Stomach smooth muscle (tissue), 2 donors: Measurements from ENCODE around the gene SMARCAL1.

Source experiments
- H3K27ac ChIP-seq: one replicate; pipeline ENCODE4 v1.7.0; 2013; ENCODE audit warnings: mild to moderate bottlenecking, low read length, inconsistent platforms
- H3K27me3 ChIP-seq, 2 donors: one replicate each; pipeline ENCODE4 v1.7.0; 2013; ENCODE audit warnings: low read length in 2 of 2; ENCODE audit not compliant: insufficient read depth in 2 of 2, control insufficient read depth in 1 of 2
- H3K36me3 ChIP-seq, 2 donors: one replicate each; pipeline ENCODE4 v1.7.0; 2013; ENCODE audit warnings: low read length in 2 of 2; ENCODE audit not compliant: control insufficient read depth in 2 of 2, insufficient read depth in 2 of 2
- H3K4me1 ChIP-seq: one replicate; pipeline ENCODE4 v1.7.0; 2013; ENCODE audit warnings: low read length; ENCODE audit not compliant: control insufficient read depth, insufficient read depth
- H3K4me3 ChIP-seq, 2 donors: one replicate each; pipeline ENCODE4 v1.7.0; 2013; ENCODE audit warnings: low read length in 2 of 2
- H3K9ac ChIP-seq, 2 donors: one replicate each; pipeline ENCODE4 v1.7.0; 2013; ENCODE audit warnings: low read length in 2 of 2, mild to moderate bottlenecking in 1 of 2
- H3K9me3 ChIP-seq, 2 donors: one replicate each; pipeline ENCODE4 v1.7.0; 2013; ENCODE audit warnings: low read length in 2 of 2; ENCODE audit not compliant: control insufficient read depth in 2 of 2
- donor health status: healthy.
- donor health status: Pancreatic carcinoma.

The SMARCAL1 gene

DNA sequence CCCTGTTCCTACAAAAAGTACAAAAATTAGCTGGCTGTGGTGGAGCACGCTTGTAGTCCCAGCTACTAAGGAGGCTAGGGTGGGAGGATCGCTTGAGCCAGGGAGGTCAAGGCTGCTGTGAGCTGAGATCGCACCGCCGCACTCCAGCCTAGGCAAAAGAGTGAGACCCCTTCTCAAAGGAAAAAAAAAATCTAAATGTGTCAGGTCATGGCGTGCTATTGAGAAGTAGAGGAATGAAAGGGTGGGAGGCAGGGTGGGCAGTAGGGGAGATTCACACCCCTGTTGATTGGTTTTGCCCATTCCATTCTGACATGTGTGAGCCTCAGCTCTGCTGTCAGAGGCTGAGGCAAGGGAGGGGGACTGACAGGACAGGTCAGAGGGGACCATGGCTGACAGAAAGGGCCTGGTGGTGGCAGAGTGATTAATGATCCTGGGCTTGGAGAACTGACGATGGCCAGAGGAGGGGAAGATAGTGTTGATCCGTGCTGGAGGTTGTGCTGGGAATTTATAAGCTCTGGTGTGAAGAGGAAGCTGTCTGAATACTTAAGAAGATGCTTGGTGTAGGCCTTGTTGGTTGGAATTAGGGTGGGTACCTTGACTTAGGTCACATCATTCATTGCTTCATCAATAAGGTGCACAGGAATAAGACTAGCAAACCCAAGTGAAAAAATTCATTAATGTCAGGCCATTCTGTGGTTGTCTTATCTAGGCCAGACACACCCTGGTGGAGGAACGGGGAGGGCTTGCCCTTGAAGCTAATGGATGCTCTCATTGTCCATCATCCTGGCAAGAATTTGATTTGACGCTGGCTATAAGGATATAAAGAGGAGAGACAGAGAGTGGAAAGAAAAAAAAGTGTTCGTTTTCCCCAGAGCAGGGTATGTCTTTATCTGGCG, 19.1 kb upstream of the SMARCAL1 start:
- H3K9ac ChIP-seq, result no peak overlapping the region
- no peaks in the 10 kb centered on the region for H3K36me3 ChIP-seq
- H3K4me3 ChIP-seq, result no peak overlapping the region
- no peaks in the 10 kb centered on the region for H3K9me3 ChIP-seq
- no peak overlapping the region for H3K27ac ChIP-seq
- H3K27me3 ChIP-seq, result peaks cover 0 to 2% of the 10 kb centered on the region in 2 donors
- no peaks in the 10 kb centered on the region for H3K4me1 ChIP-seq

DNA sequence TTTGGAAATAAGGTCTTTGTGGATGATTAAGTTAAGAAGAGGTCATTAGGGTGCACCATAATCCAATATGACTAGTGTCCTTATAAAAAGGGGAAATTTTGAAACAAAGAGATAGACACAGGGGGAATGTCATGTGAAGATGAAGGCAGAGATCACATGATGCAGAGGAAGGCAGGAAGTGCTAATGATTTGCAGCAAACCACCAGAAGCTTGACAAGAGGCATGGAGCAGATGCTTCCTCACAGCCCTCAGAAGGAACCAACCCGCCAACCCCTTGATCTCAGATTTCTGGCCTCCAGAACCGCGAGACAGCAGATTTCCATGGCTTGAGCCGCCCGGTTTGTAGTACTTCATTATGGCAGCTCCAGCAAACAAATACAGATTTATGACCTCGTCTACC, 17.4 kb upstream of the SMARCAL1 start:
- Histone ChIP-seq H3K9ac (no peak overlapping the region), H3K4me3 (no peak overlapping the region), H3K27me3 (peaks cover 0 to 2% of the 10 kb centered on the region in 2 donors), H3K9me3 (no peaks in the 10 kb centered on the region), H3K4me1 (no peaks in the 10 kb centered on the region), H3K27ac (no peak overlapping the region), H3K36me3 (no peaks in the 10 kb centered on the region)

DNA sequence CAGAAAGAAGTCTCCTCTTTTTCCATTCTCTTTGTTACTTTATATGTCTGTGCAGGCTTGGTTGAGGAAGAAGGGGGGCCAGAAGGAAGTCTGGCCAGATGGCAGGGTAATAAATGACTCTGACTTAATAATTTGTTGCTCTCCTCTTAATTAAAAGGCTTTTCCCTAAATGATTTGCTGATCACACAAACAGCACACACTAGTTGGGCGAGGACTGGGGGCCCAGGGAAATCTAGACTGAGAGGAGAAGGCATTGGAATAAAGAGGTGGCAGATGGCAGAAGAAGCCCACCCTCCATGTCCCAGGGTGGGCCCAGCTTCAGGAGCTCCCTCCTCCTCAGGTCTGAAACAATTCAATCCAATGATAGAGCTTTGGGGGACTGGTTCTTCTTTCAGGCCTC, 12.7 kb upstream of the SMARCAL1 start:
- H3K27me3 ChIP-seq, result no peaks in the 10 kb centered on the region
- no peaks in the 10 kb centered on the region for H3K4me1 ChIP-seq
- H3K4me3 ChIP-seq, result no peak overlapping the region
- no peak overlapping the region for H3K9ac ChIP-seq
- H3K9me3 ChIP-seq, result no peaks in the 10 kb centered on the region
- H3K36me3 ChIP-seq, result no peaks in the 10 kb centered on the region
- no peak overlapping the region for H3K27ac ChIP-seq

DNA sequence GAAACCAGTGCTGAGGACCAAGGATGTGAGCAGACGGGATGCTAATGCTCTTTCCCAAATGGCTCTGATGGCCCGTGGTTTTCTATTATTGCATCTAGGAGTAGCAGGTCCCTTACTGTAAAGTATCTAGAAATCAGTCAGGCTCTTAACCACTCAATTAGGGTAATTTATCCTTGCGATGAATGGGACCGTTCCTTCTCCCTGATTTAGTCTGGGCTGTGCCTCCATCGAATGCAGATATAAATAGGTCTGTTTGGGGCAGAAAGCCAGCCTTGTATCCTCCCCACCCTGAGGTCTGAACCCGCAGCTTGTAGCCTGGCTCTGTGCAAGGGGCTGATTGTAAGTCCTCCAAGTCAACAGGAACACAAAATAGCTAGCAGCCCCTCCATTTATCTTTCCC, 9.5 kb upstream of the SMARCAL1 start:
- Histone ChIP-seq H3K27ac (no peak overlapping the region), H3K9ac (no peak overlapping the region), H3K9me3 (no peaks in the 10 kb centered on the region), H3K36me3 (no peaks in the 10 kb centered on the region), H3K4me1 (no peaks in the 10 kb centered on the region), H3K27me3 (peaks cover 0 to 2% of the 10 kb centered on the region in 2 donors), H3K4me3 (no peak overlapping the region)

DNA sequence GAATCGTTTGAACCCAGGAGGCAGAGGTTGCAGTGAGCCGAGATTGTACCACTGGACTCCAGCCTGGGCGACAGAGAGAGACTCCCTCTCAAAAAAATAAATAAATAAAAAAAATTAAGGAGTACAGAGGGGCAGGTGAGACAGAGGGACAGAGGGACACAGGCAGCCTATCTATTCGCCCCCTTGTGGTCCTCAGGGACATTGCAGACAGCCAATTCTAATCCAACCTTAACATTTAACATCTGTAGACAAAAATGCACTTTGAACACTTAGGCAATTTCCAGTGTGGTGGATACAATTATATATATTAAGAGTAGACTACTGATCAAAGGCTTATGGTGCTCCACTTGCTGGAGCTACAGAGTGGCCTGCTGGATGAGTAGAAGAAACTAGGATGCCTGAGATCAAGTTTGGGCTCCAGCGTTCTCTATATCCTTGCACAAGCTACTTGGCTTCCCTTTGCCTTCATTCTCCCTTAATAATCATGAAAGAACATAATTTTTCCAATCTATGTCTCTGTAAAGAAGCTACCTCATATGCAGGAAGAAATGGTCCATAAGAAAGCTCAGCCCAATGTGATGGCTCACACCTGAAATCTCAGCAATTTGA, 8.2 kb upstream of the SMARCAL1 start:
- Histone ChIP-seq H3K9me3 (no peaks in the 10 kb centered on the region), H3K27ac (no peak overlapping the region), H3K4me1 (no peaks in the 10 kb centered on the region), H3K36me3 (no peaks in the 10 kb centered on the region), H3K9ac (no peak overlapping the region), H3K4me3 (no peak overlapping the region), H3K27me3 (peaks cover 0 to 5% of the 10 kb centered on the region in 2 donors)

DNA sequence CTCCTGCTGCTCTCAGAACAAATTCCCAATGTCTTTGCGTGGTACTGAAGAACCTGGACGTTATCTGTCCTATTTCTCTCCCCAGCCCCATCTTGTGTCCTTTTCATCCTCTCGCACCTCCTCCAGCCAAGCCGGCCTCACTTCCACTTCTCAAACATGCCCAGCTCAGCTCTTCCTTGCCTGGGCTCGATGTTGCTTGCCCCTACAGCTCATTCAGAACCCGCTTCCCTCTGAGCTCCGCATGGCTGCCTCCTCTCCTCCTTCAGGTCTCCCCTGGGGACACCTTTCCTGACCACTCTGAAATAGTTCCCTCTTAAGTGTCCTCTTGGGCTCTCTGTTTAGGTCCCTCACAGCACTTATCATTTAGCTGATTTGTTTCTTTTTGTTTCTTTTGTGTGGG, 6.7 kb upstream of the SMARCAL1 start:
- Histone ChIP-seq H3K27me3 (peaks cover 0 to 5% of the 10 kb centered on the region in 2 donors), H3K4me1 (no peaks in the 10 kb centered on the region), H3K27ac (no peak overlapping the region), H3K9me3 (no peaks in the 10 kb centered on the region), H3K36me3 (no peaks in the 10 kb centered on the region), H3K4me3 (no peak overlapping the region), H3K9ac (no peak overlapping the region)

DNA sequence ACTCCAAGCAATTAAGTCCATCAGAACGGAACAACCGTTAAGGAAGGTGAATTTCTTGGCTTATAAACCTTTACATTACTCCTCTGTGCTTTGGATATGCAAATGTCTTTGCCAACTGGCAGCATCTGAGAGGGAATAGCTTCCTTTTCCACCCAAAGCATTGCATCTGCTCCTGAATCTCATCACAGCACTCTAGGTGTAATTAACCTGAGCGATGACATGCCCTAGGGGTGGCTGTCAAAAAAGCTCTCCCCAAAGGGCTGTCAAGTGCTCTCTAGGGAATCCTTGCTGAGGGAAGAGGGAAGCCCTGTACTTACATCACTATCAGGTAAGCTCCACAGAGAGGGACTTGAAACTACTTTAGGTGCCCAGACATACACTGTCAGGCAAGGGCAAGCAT, 5.5 kb upstream of the SMARCAL1 start:
- Histone ChIP-seq H3K9me3 (no peaks in the 10 kb centered on the region), H3K4me1 (no peaks in the 10 kb centered on the region), H3K4me3 (no peak overlapping the region), H3K27me3 (peaks cover 0 to 5% of the 10 kb centered on the region in 2 donors), H3K36me3 (no peaks in the 10 kb centered on the region), H3K9ac (no peak overlapping the region), H3K27ac (no peak overlapping the region)

DNA sequence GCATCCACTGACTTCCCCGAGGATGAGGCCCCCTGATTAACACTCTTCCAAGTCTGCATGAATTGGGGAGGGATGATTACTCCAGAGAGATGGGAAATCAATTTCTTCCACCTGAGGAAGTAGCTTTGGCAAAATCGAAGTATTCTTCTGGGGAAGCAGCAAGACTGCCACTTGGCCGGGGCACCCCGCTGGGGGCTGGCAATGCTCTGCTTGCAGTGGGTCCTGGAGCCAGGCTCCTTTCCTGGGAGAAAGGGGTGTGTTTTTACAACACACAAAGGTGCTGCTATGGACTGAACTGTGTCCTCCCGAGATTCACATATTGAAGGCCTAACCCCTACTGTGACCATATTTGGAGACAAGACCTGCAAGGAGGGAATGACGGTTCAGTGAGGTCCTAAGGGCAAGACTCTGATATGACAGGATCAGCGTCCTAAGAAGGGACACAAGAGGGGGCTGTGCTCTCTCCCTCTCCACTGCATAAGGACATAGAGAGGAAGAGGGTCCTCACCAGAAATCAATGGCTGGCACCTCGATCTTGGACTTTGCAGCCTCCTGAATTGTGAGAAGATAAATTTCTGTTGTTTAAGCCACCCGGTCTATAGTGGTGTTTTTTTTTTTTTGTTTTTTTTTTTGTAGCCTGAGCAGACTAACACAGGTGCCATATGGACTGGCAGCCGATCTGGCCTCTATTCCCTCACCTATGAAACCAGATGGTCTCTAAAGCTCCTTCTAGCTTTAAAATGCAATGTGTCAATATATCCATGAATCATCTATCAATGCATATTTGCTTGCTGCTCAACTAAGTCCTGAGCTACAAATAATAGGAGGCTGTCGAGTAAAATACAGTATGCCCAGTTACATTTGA, 3.6 kb upstream of the SMARCAL1 start:
- Histone ChIP-seq H3K36me3 (no peaks in the 10 kb centered on the region), H3K9ac (no peak overlapping the region), H3K4me1 (no peaks in the 10 kb centered on the region)

DNA sequence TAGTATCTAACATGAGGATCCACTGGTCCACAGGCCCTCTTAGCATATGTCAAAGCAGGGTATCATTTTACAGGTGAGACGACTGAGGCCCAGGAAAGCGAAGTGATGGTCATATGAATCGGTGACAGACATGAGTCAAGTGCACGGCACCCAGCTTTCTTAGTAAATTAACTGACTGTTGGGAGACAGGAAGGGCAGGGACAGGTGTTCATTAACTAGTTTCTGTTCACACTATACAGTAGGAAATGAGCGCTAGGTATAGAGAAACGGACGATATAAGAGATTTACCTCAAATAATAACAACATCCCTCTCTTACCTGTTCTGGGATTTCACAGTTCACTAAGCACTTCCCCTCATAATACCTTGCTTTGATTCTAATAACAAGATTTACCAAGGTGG, 1.7 kb upstream of the SMARCAL1 start:
- Histone ChIP-seq H3K9ac (no peak overlapping the region), H3K27ac (no peak overlapping the region), H3K27me3 (peaks cover 0 to 5% of the 10 kb centered on the region in 2 donors), H3K36me3 (peaks cover 0 to 4% of the 10 kb centered on the region in 2 donors), H3K9me3 (no peaks in the 10 kb centered on the region), H3K4me1 (no peaks in the 10 kb centered on the region), H3K4me3 (no peak overlapping the region)

More for the DNA sequence above, 3.6 kb upstream of the SMARCAL1 start:
- H3K27ac ChIP-seq, result no peak overlapping the region
- H3K9me3 ChIP-seq, result no peaks in the 10 kb centered on the region
- no peak overlapping the region for H3K4me3 ChIP-seq
- H3K27me3 ChIP-seq, result peaks cover 0 to 5% of the 10 kb centered on the region in 2 donors

DNA sequence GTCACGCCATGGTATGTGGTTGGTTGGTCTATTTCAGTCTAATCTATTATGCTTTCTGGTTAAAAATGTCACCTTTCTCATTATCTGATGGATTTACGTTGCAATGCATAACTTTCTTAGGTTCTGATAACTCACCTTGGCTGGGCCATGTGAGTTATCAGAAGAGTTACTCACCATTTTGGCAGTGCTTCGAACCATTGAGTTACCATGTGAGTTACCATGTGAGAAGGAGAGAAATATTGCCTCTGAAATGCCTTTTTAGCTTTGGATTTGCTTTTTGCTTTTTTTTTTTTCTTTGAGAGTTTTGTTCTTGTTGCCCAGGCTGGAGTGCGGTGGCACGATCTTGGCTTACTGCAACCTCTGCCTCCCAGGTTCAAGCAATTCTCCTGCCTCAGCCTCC, 1.6 kb downstream of the SMARCAL1 start:
- Histone ChIP-seq H3K36me3 (peaks cover 14 to 21% of the 10 kb centered on the region in 2 donors), H3K4me1 (no peaks in the 10 kb centered on the region), H3K9ac (no peak overlapping the region), H3K9me3 (no peaks in the 10 kb centered on the region), H3K27me3 (no peaks in the 10 kb centered on the region), H3K27ac (no peak overlapping the region), H3K4me3 (no peak overlapping the region)
